Measurements from ENCODE around the gene CNKSR1.
A peak's percentile ranks its signal among the peaks of the same experiment; 100 is the strongest.

Gene CNKSR1

GRCh38 chr1:26159743-26160039 is 17.6 kb upstream of the CNKSR1 start:
- DNase-seq (ENCODE audit: low read depth, low spot score): no peak
- H3K4me3 ChIP-seq (ENCODE audit: low read length): no peak overlapping the region

- no peak overlapping the region for H3K4me3 ChIP-seq (ENCODE audit: low read length)
Observed at GRCh38 chr1:26160527-26161414, 16.5 kb upstream of the CNKSR1 start.

GRCh38 chr1:26161415-26162219 is 15.7 kb upstream of the CNKSR1 start:
- H3K4me3 ChIP-seq (ENCODE audit: low read length): peak overlapping the region; percentile 48

More at GRCh38 chr1:26160527-26161414, 16.5 kb upstream of the CNKSR1 start:
- DNase-seq (ENCODE audit: low read depth, low spot score): no peak

GRCh38 chr1:26162220-26162709 is 15.0 kb upstream of the CNKSR1 start:
- peak overlapping the region; percentile 48 for H3K4me3 ChIP-seq (ENCODE audit: low read length)
- no peak for DNase-seq (ENCODE audit: low read depth, low spot score)

More at GRCh38 chr1:26161415-26162219, 15.7 kb upstream of the CNKSR1 start:
- peak; percentile 38 for DNase-seq (ENCODE audit: low read depth, low spot score)

- H3K4me3 ChIP-seq (ENCODE audit: low read length): peak overlapping the region; percentile 38
- DNase-seq (ENCODE audit: low read depth, low spot score): no peak
Observed at GRCh38 chr1:26163684-26164035, 13.6 kb upstream of the CNKSR1 start.

GRCh38 chr1:26164036-26164860 is 13.0 kb upstream of the CNKSR1 start:
- DNase-seq (ENCODE audit: low read depth, low spot score): no peak
- peak overlapping the region; percentile 38 for H3K4me3 ChIP-seq (ENCODE audit: low read length)

- H3K4me3 ChIP-seq (ENCODE audit: low read length): no peak overlapping the region
- DNase-seq (ENCODE audit: low read depth, low spot score): no peak
Observed at GRCh38 chr1:26164861-26165842, 12.1 kb upstream of the CNKSR1 start.

- H3K4me3 ChIP-seq (ENCODE audit: low read length): no peak overlapping the region
- DNase-seq (ENCODE audit: low read depth, low spot score): peak; percentile 67
Observed at GRCh38 chr1:26166719-26167281, 10.5 kb upstream of the CNKSR1 start.

GRCh38 chr1:26168410-26169197 is 8.7 kb upstream of the CNKSR1 start, which contains the start of gene C1orf232:
C1orf232 (minus strand) TSS chr1:26168963; CDS start chr1:26168499, 464 bp downstream.
- DNase-seq (ENCODE audit: low read depth, low spot score): no peak

GRCh38 chr1:26169198-26169554 is 8.1 kb upstream of the CNKSR1 start:
- no peak for DNase-seq (ENCODE audit: low read depth, low spot score)
- peak overlapping the region; percentile 84 for H3K4me3 ChIP-seq (ENCODE audit: low read length)

More at GRCh38 chr1:26168410-26169197, 8.7 kb upstream of the CNKSR1 start, which contains the start of gene C1orf232:
- H3K4me3 ChIP-seq (ENCODE audit: low read length): peak within 1 kb of the TSS; percentile 84

GRCh38 chr1:26169669-26170471 is 7.4 kb upstream of the CNKSR1 start, which contains the start of gene ZNF593:
ZNF593 (plus strand) TSS chr1:26169908; CDS start chr1:26169984, 76 bp downstream.
- peak within 1 kb of the TSS; percentile 84 for H3K4me3 ChIP-seq (ENCODE audit: low read length)
- DNase-seq (ENCODE audit: low read depth, low spot score): peak; percentile 76

- peak overlapping the region; percentile 84 for H3K4me3 ChIP-seq (ENCODE audit: low read length)
- DNase-seq (ENCODE audit: low read depth, low spot score): no peak
Observed at GRCh38 chr1:26170472-26170821, 6.8 kb upstream of the CNKSR1 start.

- no peak for DNase-seq (ENCODE audit: low read depth, low spot score)
- H3K4me3 ChIP-seq (ENCODE audit: low read length): peak within 1 kb of the TSS; percentile 84
Observed at GRCh38 chr1:26171084-26172072, 5.9 kb upstream of the CNKSR1 start, which contains the start of gene ZNF593OS. ZNF593OS (minus strand) TSS chr1:26171832; CDS start chr1:26171661, 171 bp downstream.

GRCh38 chr1:26175346-26175745 is 1.9 kb upstream of the CNKSR1 start:
- H3K4me3 ChIP-seq (ENCODE audit: low read length): no peak overlapping the region

GRCh38 chr1:26180010-26180506 is 2.8 kb downstream of the CNKSR1 start:
- DNase-seq (ENCODE audit: low read depth, low spot score): no peak
- H3K4me3 ChIP-seq (ENCODE audit: low read length): no peak overlapping the region

More at GRCh38 chr1:26175346-26175745, 1.9 kb upstream of the CNKSR1 start:
- no peak for DNase-seq (ENCODE audit: low read depth, low spot score)
